WI38 (cell line): ENCODE measurements around the gene SMG1.
"Not testable (repeated sequence)": the region's sequence is repeated elsewhere in the genome, so short reads cannot be mapped to it uniquely, and the experiment has no call there.

Source experiments
- H3K4me3 ChIP-seq: 2 replicates; pipeline ENCODE4 v1.5.1; 2011; ENCODE audit warnings: low read depth, mild to moderate bottlenecking, control low read depth, low read length
- TF ChIP-seq, protein P1 (sequence below): IDR thresholded peaks from 2 replicates; pipeline ENCODE4 v1.5.1; 2012; ENCODE audit warnings: low read depth, mild to moderate bottlenecking, control low read depth, low read length

SMG1 gene

DNA sequence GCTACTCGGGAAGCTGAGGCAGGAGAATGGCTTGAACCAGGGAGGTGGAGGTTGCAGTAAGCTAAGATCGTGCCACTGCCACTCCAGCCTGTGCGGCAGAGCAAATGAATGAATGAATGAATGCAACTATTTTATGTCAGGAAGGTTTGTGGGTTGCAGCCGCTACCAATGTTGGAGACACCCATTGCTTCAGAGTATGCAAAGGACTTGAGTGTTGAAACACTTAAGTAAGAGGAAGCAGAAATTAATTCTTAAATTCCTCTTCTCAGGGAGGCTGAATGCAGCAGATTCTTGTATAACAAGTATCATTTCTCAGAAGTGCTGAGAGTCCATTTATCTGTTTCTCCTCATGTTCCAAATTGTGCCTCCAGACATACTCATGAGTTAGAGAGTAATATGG, 151.6 kb downstream of the SMG1 start:
- not testable (repeated sequence) for H3K4me3 ChIP-seq

DNA sequence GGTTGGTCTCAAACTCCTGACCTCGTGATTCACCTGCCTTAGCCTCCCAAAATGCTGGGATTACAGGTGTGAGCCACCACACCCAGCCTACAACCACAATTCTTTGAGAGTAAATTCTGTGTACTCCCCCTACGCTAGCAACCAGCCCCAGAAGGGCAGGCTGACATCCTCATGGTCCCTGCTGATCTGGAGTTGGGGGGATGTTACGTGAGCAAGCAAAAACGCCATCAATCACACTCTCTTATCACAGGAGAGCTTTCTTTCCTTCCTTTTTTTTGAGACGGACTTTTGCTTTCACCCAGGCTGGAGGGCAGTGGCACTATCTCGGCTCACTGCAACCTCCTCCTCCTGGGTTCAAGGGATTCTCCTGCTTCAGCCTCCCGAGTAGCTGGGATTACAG, 154.0 kb downstream of the SMG1 start:
- not testable (repeated sequence) for H3K4me3 ChIP-seq

DNA sequence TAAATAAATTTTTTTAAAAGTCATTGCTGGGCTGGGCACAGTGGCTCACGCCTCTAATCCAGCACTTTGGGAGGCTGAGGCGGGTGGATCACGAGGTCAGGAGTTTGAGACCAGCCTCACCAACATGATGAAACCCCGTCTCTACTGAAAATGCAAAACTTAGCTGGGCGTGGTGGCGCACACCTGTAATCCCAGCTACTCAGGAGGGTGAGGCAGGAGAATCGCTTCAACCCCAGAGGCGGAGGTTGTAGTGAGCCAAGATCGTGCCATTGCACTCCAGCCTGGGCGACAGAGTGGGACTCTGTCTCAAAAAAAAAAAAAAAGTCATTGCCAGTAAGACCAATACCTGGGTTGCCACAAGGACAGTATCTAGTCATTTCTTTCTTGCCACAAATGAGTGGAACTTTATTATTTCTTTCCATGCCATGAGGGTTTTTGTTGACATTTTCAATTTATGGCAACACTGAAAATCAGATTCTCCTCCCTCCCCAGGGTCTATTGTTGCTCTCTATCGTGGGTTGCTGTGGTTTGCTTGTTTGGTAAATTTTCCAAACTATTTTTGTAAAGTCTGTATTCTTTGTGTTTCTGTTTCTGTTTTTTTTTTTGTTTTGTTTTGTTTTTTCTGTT, 155.8 kb downstream of the SMG1 start:
- H3K4me3 ChIP-seq: not testable (repeated sequence)

DNA sequence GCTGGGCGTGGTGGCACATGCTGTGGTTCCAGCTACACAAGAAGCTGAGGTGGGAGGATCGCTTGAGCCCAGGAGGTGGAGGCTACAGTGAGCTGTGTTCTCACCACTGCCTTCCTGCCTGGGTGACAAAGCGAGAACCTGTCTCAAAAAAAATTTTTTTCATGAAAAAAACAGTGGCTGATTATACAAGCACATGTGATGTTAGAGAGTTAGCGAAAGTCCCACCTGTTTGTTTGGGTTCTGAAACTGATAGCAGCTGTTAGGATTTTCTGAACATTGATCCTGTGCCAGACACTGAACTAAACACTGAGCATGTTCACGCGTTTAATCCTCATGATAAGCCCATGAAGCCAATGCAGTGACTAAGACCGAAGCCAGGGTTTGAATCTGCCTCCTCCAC, 159.0 kb downstream of the SMG1 start:
- not testable (repeated sequence) for H3K4me3 ChIP-seq

DNA sequence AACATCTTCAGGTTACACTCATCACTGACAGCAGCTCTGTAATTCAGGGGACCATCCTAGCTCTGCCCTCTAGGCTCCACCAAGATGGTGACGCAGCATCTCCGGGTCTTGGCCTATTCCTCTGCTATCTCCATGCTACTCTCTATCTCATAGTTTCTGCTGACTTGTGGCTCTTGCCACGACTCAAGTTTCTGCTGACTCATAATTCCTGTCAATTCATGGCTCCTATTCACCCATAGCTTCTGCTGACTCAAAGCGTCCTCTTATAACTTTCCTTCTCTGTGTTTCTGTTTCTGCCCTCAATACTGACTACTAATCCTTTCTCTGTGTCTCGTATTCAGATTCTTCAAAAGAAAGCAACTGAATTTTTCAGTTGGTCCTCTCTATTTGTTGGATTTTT, 163.5 kb downstream of the SMG1 start:
- not testable (repeated sequence) for H3K4me3 ChIP-seq

DNA sequence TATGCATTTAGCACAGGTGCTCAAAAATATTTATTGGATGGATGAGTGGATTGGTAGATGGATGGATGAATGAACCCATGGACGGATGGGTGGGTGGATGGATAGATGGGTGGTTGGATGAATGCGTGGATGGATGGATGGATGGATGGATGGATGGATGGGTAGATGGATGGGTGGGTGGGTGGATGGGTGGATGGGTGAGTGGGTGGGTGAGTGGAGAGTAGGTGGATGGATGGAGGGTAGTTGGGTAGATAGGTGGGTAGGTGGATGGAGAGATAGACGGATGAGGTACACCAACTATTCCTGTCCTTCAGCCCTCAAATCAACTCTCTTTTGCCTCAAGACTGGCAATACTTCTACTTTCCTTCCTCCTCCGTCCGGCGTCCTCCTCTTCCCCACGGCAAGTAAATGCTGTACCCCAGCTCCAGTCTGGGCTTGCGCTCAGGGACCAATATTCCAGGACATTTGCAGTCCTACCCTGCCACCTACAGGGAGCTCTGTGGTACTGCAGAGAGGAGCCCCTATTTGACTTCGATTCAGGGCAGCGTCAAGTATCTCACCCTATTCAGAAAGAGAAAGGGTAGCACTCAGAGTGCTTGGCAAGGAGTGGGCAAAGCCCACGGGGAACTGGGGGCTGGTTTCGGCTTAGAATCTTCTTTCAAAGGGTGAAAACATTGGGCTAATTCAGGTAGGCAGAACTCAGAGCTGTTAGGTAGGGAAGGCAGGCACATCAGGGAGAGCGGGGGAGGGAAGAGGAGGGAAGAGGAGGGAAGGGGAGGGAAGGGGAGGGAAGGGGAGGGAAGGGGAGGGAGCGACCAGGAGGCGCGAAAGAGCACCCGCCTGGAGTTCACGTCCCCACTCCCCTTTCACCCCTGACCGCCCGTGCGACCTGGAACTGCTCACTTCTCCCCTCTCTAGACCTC, 166.3 kb downstream of the SMG1 start:
- not testable (repeated sequence) for H3K4me3 ChIP-seq

DNA sequence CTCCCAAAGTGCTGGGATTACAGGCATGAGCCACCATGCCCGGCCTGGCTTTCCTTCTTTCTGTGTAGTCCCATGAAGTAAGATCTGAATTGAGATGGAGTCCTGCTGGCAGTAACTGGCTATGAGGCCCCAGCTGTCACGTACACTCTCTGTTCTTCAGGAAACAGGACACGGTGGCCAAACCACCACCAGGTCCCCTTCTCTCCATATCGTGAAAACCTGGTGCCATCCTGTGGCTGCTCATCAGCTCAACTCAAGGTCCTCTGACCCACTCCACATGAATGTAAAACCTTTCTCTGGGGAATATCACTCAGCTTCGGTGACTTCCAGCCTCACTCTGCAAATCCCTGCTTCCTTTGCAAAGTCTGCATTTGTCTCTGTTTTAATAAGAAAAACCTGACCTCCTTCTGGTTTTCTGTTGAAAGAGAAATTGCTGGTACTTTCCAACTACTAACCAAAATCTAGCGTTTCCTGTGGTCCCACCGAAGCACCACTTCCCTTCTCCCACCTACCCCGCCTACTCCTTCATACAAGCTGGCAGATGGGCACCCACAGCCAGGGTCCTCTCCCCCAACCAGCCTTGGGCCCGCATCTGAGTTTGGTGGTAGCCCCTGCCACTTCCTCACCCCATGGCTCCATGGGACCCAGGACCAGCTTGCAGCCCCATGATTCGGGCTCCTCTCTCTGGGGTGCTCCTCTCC, 168.1 kb downstream of the SMG1 start:
- H3K4me3 ChIP-seq: not testable (repeated sequence)

More for the DNA sequence above, 166.3 kb downstream of the SMG1 start:
- TF ChIP-seq, protein P1, sequence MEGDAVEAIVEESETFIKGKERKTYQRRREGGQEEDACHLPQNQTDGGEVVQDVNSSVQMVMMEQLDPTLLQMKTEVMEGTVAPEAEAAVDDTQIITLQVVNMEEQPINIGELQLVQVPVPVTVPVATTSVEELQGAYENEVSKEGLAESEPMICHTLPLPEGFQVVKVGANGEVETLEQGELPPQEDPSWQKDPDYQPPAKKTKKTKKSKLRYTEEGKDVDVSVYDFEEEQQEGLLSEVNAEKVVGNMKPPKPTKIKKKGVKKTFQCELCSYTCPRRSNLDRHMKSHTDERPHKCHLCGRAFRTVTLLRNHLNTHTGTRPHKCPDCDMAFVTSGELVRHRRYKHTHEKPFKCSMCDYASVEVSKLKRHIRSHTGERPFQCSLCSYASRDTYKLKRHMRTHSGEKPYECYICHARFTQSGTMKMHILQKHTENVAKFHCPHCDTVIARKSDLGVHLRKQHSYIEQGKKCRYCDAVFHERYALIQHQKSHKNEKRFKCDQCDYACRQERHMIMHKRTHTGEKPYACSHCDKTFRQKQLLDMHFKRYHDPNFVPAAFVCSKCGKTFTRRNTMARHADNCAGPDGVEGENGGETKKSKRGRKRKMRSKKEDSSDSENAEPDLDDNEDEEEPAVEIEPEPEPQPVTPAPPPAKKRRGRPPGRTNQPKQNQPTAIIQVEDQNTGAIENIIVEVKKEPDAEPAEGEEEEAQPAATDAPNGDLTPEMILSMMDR: peak; percentile 37; the same call in 1 of the 2 replicates

DNA sequence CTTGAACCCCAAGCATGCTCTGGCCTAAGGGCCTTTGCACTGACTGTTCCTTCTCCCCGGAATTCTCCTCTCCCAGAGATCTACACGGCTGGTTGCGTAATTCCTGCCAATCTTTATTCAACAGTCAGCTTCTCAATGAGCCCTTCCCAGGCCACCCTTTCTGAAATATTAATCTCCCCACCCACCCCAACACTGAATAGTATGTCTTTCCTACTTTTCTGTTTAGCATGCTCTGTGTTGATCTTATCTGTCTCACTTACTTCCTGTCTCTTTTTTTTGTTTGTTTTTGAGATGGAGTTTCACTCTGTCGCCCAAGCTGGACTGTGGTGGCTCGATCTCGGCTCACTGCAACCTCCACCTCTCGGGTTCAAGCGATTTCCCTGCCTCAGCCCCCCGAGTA, 169.6 kb downstream of the SMG1 start:
- H3K4me3 ChIP-seq: not testable (repeated sequence)
